ENCODE data around the gene JOSD1.

- no peak for TF ChIP-seq EZH2 (optimal IDR thresholded peaks at IDR 0.05; ENCODE audit: low read depth, low read length)
- no peak for TF ChIP-seq CTCF (IDR thresholded peaks at IDR 0.05; ENCODE audit: low read length)
These were observed 15.0 kb downstream of the JOSD1 start for GRCh38 chr22:38685761-38686160.

Data from MM.1S (cell line).